Heart right ventricle (tissue), 16 donors: ENCODE data around the gene RCL1. TPM values are rescaled to one million over a fixed set of nuclear protein-coding genes. Genes with fewer than 3 reads are reported as not detected.
A peak's percentile ranks its signal among the peaks of the same experiment; 100 is the strongest.
"Not testable (repeated sequence)": the region's sequence is repeated elsewhere in the genome, so short reads cannot be mapped to it uniquely, and the experiment has no call there.

Source experiments
- ATAC-seq, 8 donors: fragments of 200-7000 bp; cut with Tn5 transposase; one replicate each; pipeline ENCODE4 v1.9.1; 2020; ENCODE audit warnings: mild to moderate bottlenecking in 8 of 8, moderate library complexity in 8 of 8, moderate number of reproducible peaks in 1 of 8
- DNase-seq, 2 donors: peaks; one replicate each; pipeline ENCODE4 v3.0.0-alpha.2; 2020
- H3K27ac ChIP-seq, 10 donors: fragments of 200-600 bp; sonication (generic) in 2 of 10; one replicate each; pipeline versions ENCODE4 v1.5.0 to v1.8.0; 2020 to 2022; ENCODE audit warnings: mild to moderate bottlenecking in 3 of 10
- H3K27me3 ChIP-seq, 7 donors: fragments of 200-600 bp; one replicate each; pipeline ENCODE4 v1.8.0; 2021 to 2022; ENCODE audit warnings: mild to moderate bottlenecking in 2 of 7
- H3K36me3 ChIP-seq, 9 donors: fragments of 200-600 bp; sonication (generic) in 1 of 9; one replicate each; pipeline versions ENCODE4 v1.5.0 to v1.8.0; 2020 to 2022; ENCODE audit warnings: mild to moderate bottlenecking in 2 of 9
- H3K4me1 ChIP-seq, 9 donors: fragments of 200-600 bp; sonication (generic) in 1 of 9; one replicate each; pipeline versions ENCODE4 v1.5.0 to v1.8.0; 2020 to 2022; ENCODE audit warnings: mild to moderate bottlenecking in 4 of 9
- H3K4me3 ChIP-seq, 10 donors: fragments of 200-600 bp; sonication (generic) in 2 of 10; one replicate each; pipeline versions ENCODE4 v1.5.0 to v1.8.0; 2020 to 2022; ENCODE audit warnings: mild to moderate bottlenecking in 7 of 10, moderate library complexity in 2 of 10
- H3K9me3 ChIP-seq, 11 donors: fragments of 200-600 bp in 10 of 11; sonication (generic) in 2 of 11; one replicate each; pipeline versions ENCODE4 v1.5.0 to v1.8.0; 2013 to 2022; ENCODE audit warnings: mild to moderate bottlenecking in 2 of 11, control low read depth in 1 of 11, moderate library complexity in 1 of 11
- CTCF ChIP-seq, 9 donors: fragments of 200-600 bp; sonication (generic) in 2 of 9; IDR thresholded peaks; one replicate each; pipeline versions ENCODE4 v1.5.0 to v1.8.0; 2021 to 2022; ENCODE audit warnings: antibody characterized with exemption in 9 of 9, mild to moderate bottlenecking in 5 of 9, moderate library complexity in 1 of 9
- WGBS, 2 donors: extraction: QIAGEN DNeasy Blood & Tissue Kit; methylation state at CpG; one replicate each; pipeline ENCODE4 v1.1.7; 2013; ENCODE audit warnings: inconsistent platforms in 1 of 2; 5-methylcytosine and 5-hydroxymethylcytosine counted together
- intact Hi-C, 10 donors: fragments of 100-400 bp; cut with DNase I; formaldehyde crosslinking; loops; one replicate each; pipeline versions ENCODE4 v1.11.1 to v1.14.2; 2022
- polyA plus RNA-seq, 2 donors: library from polyadenylated mRNA; stranded (reverse); fragments of 200-250 nt; gene quantifications; one replicate each; pipeline ENCODE4 v1.2.3, GENCODE V29; 2013
- total RNA-seq, 10 donors: library from RNA; stranded (reverse); fragmentation: NEBNext Ultra II Directional in 3 of 10; extraction: Animal tissue kit (Norgen Biotek cat#: 25700) in 3 of 10; gene quantifications; one replicate each; pipeline versions ENCODE4 v1.2.1 to v1.2.4, GENCODE V29; 2021 to 2023
- donor health status: Arrhythmogenic right ventricular cardiomyopathy.
- donor health status: ischemic (EF 13 %, LVEDD 7.1; RV severe dilation, severe dysfunction).
- donor health status: healthy with polysubstance abuse.
- donor health status: DM: no; HTN: yes; CAD: no.
- donor health status: DM: no; HTN: no; CAD: no.
- donor health status: ischemic (EF 25% LVEDD 6.9; RV normal size, moderate dysfunction).
- donor health status: ischemic (EF 25% LVEDD 5.7; RV mildly dilated, moderate dysfunction).
- donor health status: healthy.
- donor health status: DM: yes; HTN: yes; CAD: no.
- donor health status: Ischemic cardiomyopathy.
- donor health status: ischemic (EF 35%, LVEDD 5.7; RV mildly dilated, moderate dysfunction).
- donor health status: nonischemic (EF 11% LVEDD 7.7; RV severe dilation, severe dysfunction).
- donor health status: DM: yes; HTN: yes; CAD: no.
- donor health status: PGD.
- donor health status: ischemic (EF 29% LVEDD 5.4; RV normal size, mild dysfunction).
- donor health status: nonischemic (EF 23%, LVEDD 6.1; RV moderate dilation, normal function).

Gene RCL1
- total and polyA plus RNA-seq, 12 donors: 4.8 to 9.9 (median 6.8) TPM

GRCh38 chr9:4892501-4893194 lies 99.9 kb downstream of the RCL1 start:
- no peak for TF ChIP-seq CTCF (IDR thresholded peaks at IDR 0.05)
- WGBS, 2 donors: 95% methylated on average over 5 of the region's 5 CpGs
- Histone ChIP-seq H3K27me3 (no peaks in the 10 kb centered on the region), H3K36me3 (no peaks in the 10 kb centered on the region), H3K4me3 (no peak overlapping the region), H3K9me3 (peaks cover 0 to 12% (median 0%) of the 10 kb centered on the region in 11 donors), H3K27ac (no peak overlapping the region), H3K4me1 (peaks cover 0 to 4% (median 2%) of the 10 kb centered on the region in 9 donors)
- DNase-seq (no peak), ATAC-seq (no peak)
- intact Hi-C loops: no loop called here

- no peak overlapping the region for H3K4me3 ChIP-seq
- intact Hi-C loops: no loop called here
- H3K27ac ChIP-seq: no peak overlapping the region
- ATAC-seq: no peak
- no peaks in the 10 kb centered on the region for H3K4me1 ChIP-seq
- no peaks in the 10 kb centered on the region for H3K36me3 ChIP-seq
- H3K27me3 ChIP-seq: no peaks in the 10 kb centered on the region
- TF ChIP-seq CTCF (IDR thresholded peaks at IDR 0.05): no peak
- H3K9me3 ChIP-seq: peaks cover 0 to 17% (median 0%) of the 10 kb centered on the region in 11 donors
- no peak for DNase-seq
- WGBS, 2 donors: 86% methylated on average over 4 of the region's 4 CpGs
Measured at GRCh38 chr9:4894076-4894475, 101.3 kb downstream of the RCL1 start.

GRCh38 chr9:4899853-4900252 lies 107.1 kb downstream of the RCL1 start:
- 92 to 94% methylated on average over 1 of the region's 1 CpG for WGBS, 2 donors
- ATAC-seq, H3K27ac ChIP-seq, H3K4me3 ChIP-seq, intact Hi-C loops, H3K36me3 ChIP-seq, H3K27me3 ChIP-seq, DNase-seq: not testable (repeated sequence)
- Histone ChIP-seq H3K4me1 (peaks cover 0 to 25% (median 0%) of the 10 kb centered on the region in 9 donors), H3K9me3 (peaks cover 0 to 34% (median 3%) of the 10 kb centered on the region in 11 donors)

GRCh38 chr9:4901401-4902134 lies 108.8 kb downstream of the RCL1 start:
- ATAC-seq: peak in 1 of 8 donors; percentile 25
- Histone ChIP-seq H3K9me3 (peaks cover 0 to 34% (median 3%) of the 10 kb centered on the region in 11 donors), H3K4me3 (peak overlapping the region in 5 of 10 donors; percentile 15 to 40 (median 23)), H3K4me1 (peaks cover 0 to 31% (median 0%) of the 10 kb centered on the region in 9 donors), H3K27ac (peak overlapping the region in 1 of 10 donors; percentile 77)
- DNase-seq: peak in 1 of 2 donors; percentile 21
- intact Hi-C loops, H3K27me3 ChIP-seq, H3K36me3 ChIP-seq: not testable (repeated sequence)
- 31 to 36% methylated on average over 11 of the region's 11 CpGs for WGBS, 2 donors

- no peak for TF ChIP-seq CTCF (IDR thresholded peaks at IDR 0.05)
- peaks cover 0 to 31% (median 0%) of the 10 kb centered on the region in 9 donors for H3K4me1 ChIP-seq
Measured at GRCh38 chr9:4902135-4902475, 109.4 kb downstream of the RCL1 start.

More at GRCh38 chr9:4902135-4902475, 109.4 kb downstream of the RCL1 start:
- no peaks in the 10 kb centered on the region for H3K36me3 ChIP-seq
- 83 to 85% methylated on average over 8 of the region's 8 CpGs for WGBS, 2 donors
- no peaks in the 10 kb centered on the region for H3K27me3 ChIP-seq
- peaks cover 0 to 33% (median 3%) of the 10 kb centered on the region in 11 donors for H3K9me3 ChIP-seq
- intact Hi-C loops: no loop called here
- peak overlapping the region in 1 of 10 donors; percentile 77 for H3K27ac ChIP-seq
- DNase-seq (no peak), ATAC-seq (no peak)
- peak overlapping the region in 2 of 10 donors; percentile 26 to 40 for H3K4me3 ChIP-seq
